CD4-positive, alpha-beta T cell treated with Interleukin-6 at 100 ng/mL for 8 hours (primary cell): ENCODE measurements around the gene FANCE.
"Not testable (repeated sequence)": the region's sequence is repeated elsewhere in the genome, so short reads cannot be mapped to it uniquely, and the experiment has no call there.

Source experiments
- DNase-seq: peaks from one replicate; pipeline ENCODE4 v3.0.0-alpha.2; 2020; ENCODE audit warnings: mixed read lengths, low spot score

The FANCE gene

GRCh38 chr6:35497571-35498421 lies 45.7 kb downstream of the FANCE start:
- DNase-seq = no peak

- no peak for DNase-seq
Observed at GRCh38 chr6:35498422-35499067, 46.4 kb downstream of the FANCE start.

GRCh38 chr6:35499372-35499771 lies 47.2 kb downstream of the FANCE start:
- no peak for DNase-seq

GRCh38 chr6:35500782-35501181 lies 48.6 kb downstream of the FANCE start:
- no peak for DNase-seq

GRCh38 chr6:35501784-35502183 lies 49.6 kb downstream of the FANCE start:
- no peak for DNase-seq

GRCh38 chr6:35503534-35503933 lies 51.4 kb downstream of the FANCE start:
- DNase-seq = no peak

GRCh38 chr6:35505999-35506412 lies 53.9 kb downstream of the FANCE start:
- no peak for DNase-seq

GRCh38 chr6:35506536-35506935 lies 54.4 kb downstream of the FANCE start:
- no peak for DNase-seq

- no peak for DNase-seq
Observed at GRCh38 chr6:35507221-35507620, 55.1 kb downstream of the FANCE start.

GRCh38 chr6:35508027-35508426 lies 55.9 kb downstream of the FANCE start:
- DNase-seq = no peak

GRCh38 chr6:35508542-35508941 lies 56.4 kb downstream of the FANCE start:
- no peak for DNase-seq

- no peak for DNase-seq
Observed at GRCh38 chr6:35510916-35511561, 58.9 kb downstream of the FANCE start.

GRCh38 chr6:35511562-35511941 lies 59.4 kb downstream of the FANCE start:
- DNase-seq = no peak

GRCh38 chr6:35512006-35512405 lies 59.9 kb downstream of the FANCE start:
- no peak for DNase-seq

GRCh38 chr6:35512740-35513139 lies 60.6 kb downstream of the FANCE start, which contains the start of gene TULP1:
Gene TULP1 (minus strand): TSS chr6:35512896. CDS start chr6:35512858, 38 bp downstream.
- no peak for DNase-seq

- no peak for DNase-seq
Observed at GRCh38 chr6:35514587-35514986, 62.4 kb downstream of the FANCE start.

- DNase-seq = not testable (repeated sequence)
Observed at GRCh38 chr6:35515939-35516338, 63.8 kb downstream of the FANCE start.
